ENCODE data around the gene GSN.

The GSN gene

DNA sequence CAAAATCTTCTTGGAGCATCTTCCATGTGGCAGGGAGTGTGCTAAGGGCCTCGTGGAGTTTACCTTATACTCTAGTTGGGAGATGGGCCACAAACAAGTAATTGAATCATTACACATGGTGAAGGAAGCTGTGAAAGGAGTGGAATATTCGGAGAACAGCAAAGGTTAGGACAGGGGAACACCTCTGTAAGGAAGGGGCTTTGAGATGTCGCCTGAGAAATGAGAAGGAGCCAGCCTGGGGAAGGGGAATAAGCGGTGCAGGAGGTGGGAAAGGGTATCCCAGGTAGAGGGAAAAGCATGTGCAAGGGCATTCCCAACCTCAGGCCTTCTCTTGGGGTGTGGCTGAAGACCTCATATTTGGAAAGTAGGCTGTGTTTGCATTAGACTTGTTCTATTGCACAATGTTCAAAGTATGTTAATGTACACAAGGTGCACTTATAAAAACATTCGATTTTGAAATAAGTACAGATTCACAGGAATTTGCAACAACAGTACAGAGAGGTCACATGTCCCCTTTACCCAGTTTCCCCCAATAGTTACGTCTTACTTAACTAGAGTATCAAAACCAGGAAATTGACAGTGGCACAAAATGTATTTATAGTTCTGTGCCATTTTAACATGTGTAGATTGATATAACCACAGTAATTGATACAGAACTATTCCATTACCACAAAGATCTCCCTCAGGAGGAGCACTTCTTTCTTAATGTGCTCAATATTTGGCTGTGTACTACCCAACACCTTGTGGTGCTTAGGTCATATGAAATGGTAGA is 104.5 kb downstream of the GSN start:
- DNase-seq (ENCODE audit: low spot score): no peak

DNA sequence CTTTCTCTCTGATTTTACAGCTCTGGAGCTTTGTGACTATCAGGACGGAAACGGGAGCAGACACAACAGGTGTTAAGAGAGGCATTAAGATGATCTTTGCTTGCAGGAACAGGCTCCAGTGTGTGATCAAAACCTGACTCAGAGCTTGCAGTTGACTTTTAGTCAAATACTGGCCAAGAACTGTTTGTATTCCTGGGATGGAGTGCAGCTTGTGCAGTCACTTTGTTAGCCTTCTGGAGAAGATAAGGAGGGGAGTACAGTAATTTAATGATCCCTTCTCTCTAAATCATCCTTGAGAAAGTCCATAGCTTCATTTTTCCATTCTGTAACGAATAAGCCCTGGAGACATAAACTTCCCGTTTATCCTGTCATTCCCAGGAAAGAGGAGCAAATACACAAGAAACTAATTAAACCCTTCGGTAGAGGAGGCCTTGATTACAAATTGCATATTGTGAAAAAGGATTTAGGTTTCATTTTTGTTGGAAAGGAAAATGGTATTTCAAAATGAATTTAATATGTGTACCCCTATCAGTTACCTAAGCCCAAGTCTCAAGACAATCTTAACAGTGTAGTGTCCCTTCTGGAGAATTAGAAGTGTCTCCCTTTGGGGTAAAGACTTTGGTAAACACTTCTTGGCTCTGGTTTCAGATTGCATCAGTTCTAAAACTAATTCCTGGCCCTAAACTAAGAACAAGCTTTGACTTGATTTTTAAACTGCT is 105.2 kb downstream of the GSN start:
- no peak for DNase-seq (ENCODE audit: low spot score)

DNA sequence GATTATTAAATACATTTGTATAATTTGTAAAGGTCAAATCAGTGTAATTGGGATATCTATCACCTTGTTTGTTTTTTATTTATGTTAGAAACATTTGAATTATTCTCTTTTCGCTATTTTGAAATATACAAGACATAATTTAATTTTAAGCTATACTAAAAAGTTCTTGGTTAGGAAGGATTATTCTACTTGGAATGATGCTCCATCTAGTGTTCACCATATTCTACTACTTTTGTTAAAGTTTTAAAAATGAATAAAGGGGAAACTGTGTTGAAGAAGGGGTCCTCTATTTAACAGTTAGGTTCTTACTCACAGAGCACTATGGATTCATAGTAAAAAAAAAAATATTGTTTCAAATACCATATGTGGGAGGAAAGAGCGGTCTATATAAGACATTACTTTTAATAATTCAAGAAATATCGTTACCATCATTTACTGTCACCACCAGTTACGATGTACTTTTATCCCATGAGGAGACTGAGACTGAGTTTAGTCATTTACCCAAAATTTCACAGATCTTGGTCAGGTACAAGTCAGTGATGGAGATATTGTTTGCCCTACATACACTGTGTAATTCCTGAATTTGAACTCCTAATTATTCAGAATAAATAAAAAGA is 108.4 kb downstream of the GSN start:
- no peak for DNase-seq (ENCODE audit: low spot score)

DNA sequence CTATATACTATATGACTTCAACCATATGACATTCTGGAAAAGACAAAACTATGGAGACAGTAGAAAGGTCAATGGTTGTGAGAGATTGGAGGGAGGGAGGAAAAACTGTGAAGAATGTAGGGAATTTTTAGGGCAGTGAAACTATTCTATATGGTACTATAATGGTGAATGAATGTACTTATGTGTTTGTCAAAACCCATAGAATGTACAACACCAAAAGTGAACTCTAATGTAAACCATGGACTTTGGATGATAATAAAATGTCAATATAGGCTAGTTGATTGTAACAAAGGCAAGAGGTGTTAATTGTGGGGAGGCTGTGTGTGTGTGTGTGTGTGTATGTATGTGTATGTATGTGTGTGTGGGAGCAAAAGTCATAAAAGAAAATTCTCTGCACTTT is 112.9 kb downstream of the GSN start:
- no peak for DNase-seq (ENCODE audit: low spot score)

Data from kidney capillary endothelial cell (primary cell).